ENCODE measurements around the gene A2M. TPM values are rescaled to one million over a fixed set of nuclear protein-coding genes. Genes with fewer than 3 reads are reported as not detected.

A2M gene
- total and polyA plus RNA-seq, 9 of the 15 experiments (the other 6 are each of a cell fraction or from before 2014, with no cell fraction given): 0.08 to 2.3 TPM; not detected in 7

- H3K27me3 ChIP-seq (ENCODE audit: control insufficient read depth in 2 of 2, insufficient read depth in 2 of 2, low read length in 2 of 2): peaks cover 0 to 11% of the 10 kb centered on the region in 2 experiments; a peak in 2 of 5 replicates
- CTCF ChIA-PET (ENCODE audit: low intra/inter-chr PET ratio): no interaction called here
- POLR2A ChIA-PET: no interaction called here
- no peak for FAIRE-seq
- no peaks in the 10 kb centered on the region for H3K79me2 ChIP-seq (ENCODE audit: control insufficient read depth, insufficient read depth, low read length)
- no peaks in the 10 kb centered on the region for H4K20me1 ChIP-seq (replicated peaks; ENCODE audit: control insufficient read depth, insufficient read depth, low read length)
- no peaks in the 10 kb centered on the region for H3K36me3 ChIP-seq (ENCODE audit: control insufficient read depth, insufficient read depth, low read length)
- 0% methylated on average over 5 of the region's 5 CpGs for WGBS (ENCODE audit: insufficient coverage, low coverage, missing lambda C conversion rate)
- TF ChIP-seq ZFP1 (CRISPR knock-in tag; IDR thresholded peaks at IDR 0.05) (no peak), TARDBP (IDR thresholded peaks at IDR 0.05) (no peak), EP300 (IDR thresholded peaks at IDR 0.05; ENCODE audit: low read length) (no peak), MTA1 (IDR thresholded peaks at IDR 0.05; ENCODE audit: borderline replicate concordance) (no peak), TRIM24 (IDR thresholded peaks at IDR 0.05) (no peak), ELK1 (CRISPR knock-in tag; IDR thresholded peaks at IDR 0.05) (no peak), ZBTB5 (IDR thresholded peaks at IDR 0.05) (no peak), UBTF (IDR thresholded peaks at IDR 0.05; ENCODE audit: borderline replicate concordance in 1 of 2, low read depth in 2 of 2, low read length in 2 of 2) (no peak), ETV1 (tag; conservative IDR thresholded peaks at IDR 0.05; ENCODE audit: low read depth) (no peak), ZNF583 (CRISPR knock-in tag; IDR thresholded peaks at IDR 0.05) (no peak), CHCHD3 (CRISPR knock-in tag; IDR thresholded peaks at IDR 0.05) (no peak), ZNF184 (CRISPR knock-in tag; IDR thresholded peaks at IDR 0.05) (no peak), TRIM28 (IDR thresholded peaks at IDR 0.05) (no peak), SMC3 (conservative IDR thresholded peaks at IDR 0.05; ENCODE audit: insufficient read depth, low read depth, low read length) (no peak), ZNF134 (CRISPR knock-in tag; conservative IDR thresholded peaks at IDR 0.05) (no peak), EP400 (IDR thresholded peaks at IDR 0.05) (no peak), CBFA2T2 (conservative IDR thresholded peaks at IDR 0.05) (no peak)
- H3K9me1 ChIP-seq (ENCODE audit: control insufficient read depth, insufficient read depth, low read length): no peaks in the 10 kb centered on the region
- no peak overlapping the region for H2AFZ ChIP-seq (ENCODE audit: low read depth, low read length)
- ATAC-seq: no peak
- in situ Hi-C loops (cut with MboI): no loop called here
- H3K4me2 ChIP-seq (ENCODE audit: insufficient read depth, low read length): no peak overlapping the region
- no peak overlapping the region for H3K9ac ChIP-seq (ENCODE audit: insufficient read depth in 1 of 2, low read depth in 2 of 2, low read length in 2 of 2)
- DNase-seq (ENCODE audit: extremely low read depth in 1 of 4, low spot score in 3 of 4): no peak
- intact Hi-C loops (cut with micrococcal nuclease): no loop called here
- H3K4me3 ChIP-seq: no peak overlapping the region
- BruUV-seq (replicated peaks): no TSS peak
- H3K9me3 ChIP-seq (replicated peaks; ENCODE audit: control insufficient read depth, insufficient read depth, low read depth, low read length): no peaks in the 10 kb centered on the region
- H3K27ac ChIP-seq (ENCODE audit: extremely low read depth, low read depth, low read length): no peak overlapping the region
- H3K4me1 ChIP-seq (replicated peaks in 1 of 2; ENCODE audit: control insufficient read depth in 2 of 2, insufficient read depth in 2 of 2, low read length in 2 of 2): no peaks in the 10 kb centered on the region
Measured at GRCh38 chr12:9090220-9090619, 25.5 kb downstream of the A2M start.

All from K562 (cell line).